ENCODE data around the gene PORCN. TPM values are rescaled to one million over a fixed set of nuclear protein-coding genes. Genes with fewer than 3 reads are reported as not detected.

Gene PORCN
- total and polyA plus RNA-seq, 9 of the 15 experiments (the other 6 are each of a cell fraction or from before 2014, with no cell fraction given), result 0.34 to 5.1 (median 2.8) TPM

GRCh38 chrX:48489296-48489695 is 19.5 kb upstream of the PORCN start:
- ATAC-seq (no peak), FAIRE-seq (no peak), DNase-seq (ENCODE audit: extremely low read depth in 1 of 4, low spot score in 3 of 4) (no peak)
- in situ Hi-C loops (cut with MboI), result loop anchor here (25.0 kb wide), 1 partner anchor 627 kb away; no protein-coding TSS in a partner anchor
- Histone ChIP-seq H3K4me3 (no peak overlapping the region), H3K36me3 (ENCODE audit: control insufficient read depth, insufficient read depth, low read length) (peaks cover 21% of the 10 kb centered on the region; the same call in 2 of the 3 replicates), H3K9me1 (ENCODE audit: control insufficient read depth, insufficient read depth, low read length) (peaks cover 4% of the 10 kb centered on the region), H3K9ac (ENCODE audit: insufficient read depth in 1 of 2, low read depth in 2 of 2, low read length in 2 of 2) (no peak overlapping the region), H2AFZ (ENCODE audit: low read depth, low read length) (no peak overlapping the region), H3K79me2 (ENCODE audit: control insufficient read depth, insufficient read depth, low read length) (no peaks in the 10 kb centered on the region), H3K9me3 (replicated peaks; ENCODE audit: control insufficient read depth, insufficient read depth, low read depth, low read length) (no peaks in the 10 kb centered on the region), H3K27me3 (ENCODE audit: control insufficient read depth in 2 of 2, insufficient read depth in 2 of 2, low read length in 2 of 2) (no peaks in the 10 kb centered on the region), H3K4me1 (replicated peaks in 1 of 2; ENCODE audit: control insufficient read depth in 2 of 2, insufficient read depth in 2 of 2, low read length in 2 of 2) (peaks cover 5 to 21% of the 10 kb centered on the region in 2 experiments; a peak in 4 of 5 replicates), H4K20me1 (replicated peaks; ENCODE audit: control insufficient read depth, insufficient read depth, low read length) (no peaks in the 10 kb centered on the region), H3K27ac (ENCODE audit: extremely low read depth, low read depth, low read length) (no peak overlapping the region), H3K4me2 (ENCODE audit: insufficient read depth, low read length) (no peak overlapping the region)
- ChIA-PET POLR2A (interaction anchor here (0.7 kb wide), 1 partner anchor 13 kb away, joined by 3 read pairs; the partner anchor contains the start of gene FTSJ1), CTCF (ENCODE audit: low intra/inter-chr PET ratio) (no interaction called here)
- TF ChIP-seq OTX1 (CRISPR knock-in tag; IDR thresholded peaks at IDR 0.05), result no peak
- TF ChIP-seq ZNF77 (CRISPR knock-in tag; IDR thresholded peaks at IDR 0.05), result no peak
- TF ChIP-seq ZBTB8A (IDR thresholded peaks at IDR 0.05; ENCODE audit: partially characterized antibody), result no peak
- TF ChIP-seq KLF1 (tag; IDR thresholded peaks at IDR 0.05), result no peak
- no peak for TF ChIP-seq CEBPZ (IDR thresholded peaks at IDR 0.05; ENCODE audit: borderline replicate concordance, low read depth, low read length)
- no peak for TF ChIP-seq PML (IDR thresholded peaks at IDR 0.05; ENCODE audit: low read length)
- no peak for TF ChIP-seq BRD4 (IDR thresholded peaks at IDR 0.05)
- TF ChIP-seq ZNF282 (CRISPR knock-in tag; IDR thresholded peaks at IDR 0.05), result no peak
- no peak for TF ChIP-seq ZNF398 (CRISPR knock-in tag; IDR thresholded peaks at IDR 0.05)
- no peak for TF ChIP-seq FOXP1 (CRISPR knock-in tag; IDR thresholded peaks at IDR 0.05)
- BruUV-seq (replicated peaks), result no TSS peak
- intact Hi-C loops (cut with micrococcal nuclease), result no loop called here
- WGBS (ENCODE audit: insufficient coverage, low coverage, missing lambda C conversion rate), result 78% methylated on average over 4 of the region's 9 CpGs
